K562 (cell line): ENCODE results near the gene GET4. TPM values are rescaled to one million over a fixed set of nuclear protein-coding genes. Genes with fewer than 3 reads are reported as not detected.

Source experiments
- ATAC-seq: fragments of 200-7000 bp; cut with Tn5 transposase; 3 replicates; pipeline ENCODE4 v1.9.1; 2020; ENCODE audit warnings: moderate library complexity
- BruUV-seq: library from RNA; stranded (reverse); fragments of 400-500 nt; replicated peaks from 2 replicates; lab custom pipeline; 2021; lab: Mats Ljungman, UMichigan
- CTCF ChIA-PET: fragments of 300-600 bp; formaldehyde crosslinking; extraction: SDS; loops from one replicate; lab custom pipeline; 2021; ENCODE audit warnings: low intra/inter-chr PET ratio; lab: Yijun Ruan, JAX
- POLR2A ChIA-PET: fragments of 300-600, 350-650 bp; sonication (Branson Sonifier 250); formaldehyde crosslinking; extraction: SDS; loops from one replicate; lab custom pipeline; 2021; ENCODE audit warnings: antibody characterized with exemption, inconsistent platforms; lab: Yijun Ruan, JAX
- DNase-seq, 4 experiments: peaks; one replicate each; pipeline versions ENCODE4 v3.0.0 to v3.0.0-alpha.2; 2011 to 2018; ENCODE audit warnings: low spot score in 3 of 4, mixed read lengths in 3 of 4; ENCODE audit errors: extremely low read depth in 1 of 4
- FAIRE-seq: peaks from 2 replicates; lab custom pipeline; 2011; peaks lifted over from hg19 to GRCh38; lab: Jason Lieb, UNC
- H2AFZ ChIP-seq: 2 replicates; pipeline ENCODE4 v1.6.0; 2011; ENCODE audit warnings: low read depth, low read length, control low read depth, inconsistent platforms
- H3K27ac ChIP-seq: fragments of 200-600 bp; 3 replicates; pipeline ENCODE4 v1.8.0; 2011; ENCODE audit warnings: low read depth, mild to moderate bottlenecking, control low read depth, inconsistent platforms, low read length, moderate library complexity, mixed read lengths; ENCODE audit errors: extremely low read depth
- H3K27me3 ChIP-seq, 2 experiments: fragments of 300-600 bp in 1 of 2; 2 replicates in 1 of 2; 3 replicates in 1 of 2; pipeline versions ENCODE4 v1.6.0 to v1.8.0; 2011; ENCODE audit warnings: inconsistent platforms in 2 of 2, low read length in 2 of 2, mild to moderate bottlenecking in 1 of 2, mixed read lengths in 1 of 2, moderate library complexity in 1 of 2; ENCODE audit not compliant: control insufficient read depth in 2 of 2, insufficient read depth in 2 of 2
- H3K36me3 ChIP-seq: fragments of 300-600 bp; 3 replicates; pipeline ENCODE4 v1.8.0; 2011; ENCODE audit warnings: mild to moderate bottlenecking, low read length, inconsistent platforms; ENCODE audit not compliant: control insufficient read depth, insufficient read depth
- H3K4me1 ChIP-seq, 2 experiments: fragments of 200-600 bp in 1 of 2; replicated peaks in 1 of 2; 2 replicates in 1 of 2; 3 replicates in 1 of 2; pipeline versions ENCODE4 v1.5.1 to v1.8.0; 2011; ENCODE audit warnings: inconsistent platforms in 2 of 2, low read length in 2 of 2, mild to moderate bottlenecking in 1 of 2, mixed read lengths in 1 of 2, moderate library complexity in 1 of 2; ENCODE audit not compliant: control insufficient read depth in 2 of 2, insufficient read depth in 2 of 2
- H3K4me2 ChIP-seq: 2 replicates; pipeline ENCODE4 v1.6.1; 2011; ENCODE audit warnings: low read length, control low read depth, inconsistent platforms, mixed read lengths; ENCODE audit not compliant: insufficient read depth
- H3K4me3 ChIP-seq: fragments of 200-600 bp; sonication (generic), shearing (Covaris generic); 2 replicates; pipeline ENCODE4 v1.5.1; 2016; ENCODE audit warnings: control low read depth, inconsistent platforms
- H3K79me2 ChIP-seq: fragments of 200-600 bp; 3 replicates; pipeline ENCODE4 v1.8.0; 2011; ENCODE audit warnings: low read length, inconsistent platforms; ENCODE audit not compliant: control insufficient read depth, insufficient read depth
- H3K9ac ChIP-seq, 2 experiments: 2 replicates each; pipeline versions ENCODE4 v1.6.0 to v1.6.1; 2011; ENCODE audit warnings: low read depth in 2 of 2, low read length in 2 of 2, control low read depth in 1 of 2, inconsistent platforms in 1 of 2, mild to moderate bottlenecking in 1 of 2, mixed read lengths in 1 of 2; ENCODE audit not compliant: insufficient read depth in 1 of 2
- H3K9me1 ChIP-seq: one replicate; pipeline ENCODE4 v1.6.0; 2011; ENCODE audit warnings: inconsistent platforms, mild to moderate bottlenecking, low read length, moderate library complexity; ENCODE audit not compliant: control insufficient read depth, insufficient read depth
- H3K9me3 ChIP-seq: replicated peaks from 2 replicates; pipeline ENCODE4 v1.5.1; 2011; ENCODE audit warnings: low read depth, low read length, inconsistent platforms; ENCODE audit not compliant: control insufficient read depth, insufficient read depth
- H4K20me1 ChIP-seq: replicated peaks from 2 replicates; pipeline ENCODE4 v1.6.1; 2011; ENCODE audit warnings: low read length, inconsistent platforms, mixed read lengths; ENCODE audit not compliant: control insufficient read depth, insufficient read depth
- BRD4 ChIP-seq: fragments of 200-600 bp; sonication (generic); IDR thresholded peaks from 2 replicates; pipeline ENCODE4 v1.6.1; 2017; ENCODE audit warnings: inconsistent platforms
- EP400 ChIP-seq: fragments of 450-650 bp; IDR thresholded peaks from 2 replicates; pipeline ENCODE4 v1.6.1; 2017; ENCODE audit warnings: antibody characterized with exemption, mild to moderate bottlenecking, moderate library complexity
- ESRRA ChIP-seq: fragments of 450-650 bp; IDR thresholded peaks from 2 replicates; pipeline ENCODE4 v1.6.1; 2014; ENCODE audit warnings: low read depth, mild to moderate bottlenecking, moderate library complexity, borderline replicate concordance
- FOXA3 ChIP-seq, 2 experiments: fragments of 450-650 bp in 1 of 2; sonication (generic) in 1 of 2; formaldehyde crosslinking; IDR thresholded peaks in 1 of 2; conservative IDR thresholded peaks in 1 of 2; 2 replicates each; pipeline versions ENCODE4 v1.4.0 to v1.8.0; 2020 to 2022; ENCODE audit warnings: mild to moderate bottlenecking in 2 of 2, missing genetic modification reagents in 1 of 2
- HOXB6 ChIP-seq: fragments of 250-450 bp; sonication (Bioruptor Pico); IDR thresholded peaks from 2 replicates; pipeline ENCODE4 v1.5.1; 2022; ENCODE audit warnings: mild to moderate bottlenecking, borderline replicate concordance
- SIN3A ChIP-seq, 2 experiments: fragments of 150-350 bp in 1 of 2; IDR thresholded peaks; 2 replicates each; pipeline ENCODE4 v1.6.1; 2011 to 2016; ENCODE audit warnings: borderline replicate concordance in 2 of 2, low read depth in 2 of 2, low read length in 2 of 2, mild to moderate bottlenecking in 2 of 2, moderate library complexity in 2 of 2; ENCODE audit not compliant: control insufficient read depth in 1 of 2
- TGIF2 ChIP-seq: sonication (generic); formaldehyde crosslinking; IDR thresholded peaks from 2 replicates; pipeline ENCODE4 v1.8.1; 2022; ENCODE audit warnings: mild to moderate bottlenecking, missing genetic modification reagents, moderate library complexity
- TOE1 ChIP-seq, 2 experiments: fragments of 450-650 bp in 1 of 2; sonication (generic) in 1 of 2; formaldehyde crosslinking in 1 of 2; IDR thresholded peaks; 2 replicates each; pipeline versions ENCODE4 v1.7.1 to v1.8.0; 2016 to 2022; ENCODE audit warnings: borderline replicate concordance in 2 of 2, mild to moderate bottlenecking in 2 of 2, antibody characterized with exemption in 1 of 2, inconsistent platforms in 1 of 2, low read depth in 1 of 2, missing genetic modification reagents in 1 of 2, moderate library complexity in 1 of 2
- ZNF174 ChIP-seq: fragments of 250-450 bp; sonication (Bioruptor Pico); IDR thresholded peaks from 2 replicates; pipeline ENCODE4 v1.4.0; 2020; ENCODE audit warnings: mild to moderate bottlenecking
- WGBS: fragments of 100-300 bp; shearing (Covaris generic); methylation state at CpG from one replicate; pipeline ENCODE4 v1.1.6; 2016; ENCODE audit warnings: low coverage, mixed read lengths; ENCODE audit not compliant: insufficient coverage; ENCODE audit errors: missing lambda C conversion rate; 5-methylcytosine and 5-hydroxymethylcytosine counted together
- in situ Hi-C: fragments of 300-500 bp; cut with MboI; formaldehyde crosslinking; loops from 4 replicates; pipeline ENCODE4 v1.15.0; 2018; ENCODE audit warnings: inconsistent platforms, mixed read lengths
- intact Hi-C: fragments of 100-400 bp; cut with micrococcal nuclease; formaldehyde crosslinking; loops from 2 replicates; pipeline ENCODE4 v1.14.2; 2022
- polyA plus RNA-seq, 8 experiments: library from polyadenylated mRNA; depleted of rRNA in 4 of 8; stranded (reverse) in 5 of 8; unstranded in 3 of 8; fragments of >200 nt; fragmentation: Nextera tagmentation in 2 of 8; fragmentation: Illumina TruSeq in 1 of 8; extraction: Ambion mirVana in 2 of 8; extraction: Trizol in 1 of 8; gene quantifications; 2 replicates each; pipeline versions ENCODE4 v1.2.1 to v1.2.3, GENCODE V29; 2011 to 2014; ENCODE audit warnings: inconsistent platforms in 1 of 8, missing spikeins in 1 of 8
- total RNA-seq, 7 experiments: library from RNA; depleted of rRNA in 6 of 7; stranded (reverse); fragments of >200 nt in 6 of 7; fragmentation: Illumina TruSeq in 2 of 7; extraction: Trizol in 2 of 7; gene quantifications; 2 replicates each; pipeline versions ENCODE4 v1.2.1 to v1.2.3, GENCODE V29; 2011 to 2021; ENCODE audit warnings: low replicate concordance in 1 of 7
- TF ChIP-seq, protein P1 (sequence below), 2 experiments: fragments of 450-650 bp in 1 of 2; IDR thresholded peaks; 2 replicates each; pipeline ENCODE4 v1.6.1; 2011 to 2017; ENCODE audit warnings: low read depth in 2 of 2, antibody characterized with exemption in 1 of 2, borderline replicate concordance in 1 of 2, low read length in 1 of 2, mild to moderate bottlenecking in 1 of 2, mixed read lengths in 1 of 2; ENCODE audit not compliant: control insufficient read depth in 1 of 2

The GET4 gene
- total and polyA plus RNA-seq, 9 of the 15 experiments (the other 6 are each of a cell fraction or from before 2014, with no cell fraction given) = 0.99 to 122 (median 40.4) TPM

- Histone ChIP-seq H3K79me2 (no peaks in the 10 kb centered on the region), H4K20me1 (no peaks in the 10 kb centered on the region), H3K9me1 (no peaks in the 10 kb centered on the region), H3K36me3 (peaks cover 76% of the 10 kb centered on the region), H2AFZ (no peak overlapping the region), H3K4me3 (no peak overlapping the region), H3K4me2 (no peak overlapping the region), H3K27ac (no peak overlapping the region), H3K27me3 (no peaks in the 10 kb centered on the region), H3K4me1 (peaks cover 0 to 5% of the 10 kb centered on the region in 2 experiments; a peak in 1 of 5 replicates), H3K9ac (no peak overlapping the region), H3K9me3 (no peaks in the 10 kb centered on the region; the same call in 1 of the 2 replicates)
- intact Hi-C loops (no loop called here), in situ Hi-C loops (no loop called here)
- 86% methylated on average over 13 of the region's 14 CpGs for WGBS
- ATAC-seq (no peak), DNase-seq (no peak), FAIRE-seq (no peak)
- POLR2A ChIA-PET = interaction anchor here (0.6 to 1.7 kb wide), 2 partner anchors 11 to 56 kb away, joined by 3 to 4 read pairs; no protein-coding TSS in a partner anchor
- CTCF ChIA-PET = no interaction called here
- no TSS peak for BruUV-seq
- no peak for TF ChIP-seq ZNF174 (CRISPR knock-in tag)
- TF ChIP-seq EP400 = no peak
- no peak for TF ChIP-seq BRD4
- TF ChIP-seq, all 486 proteins: peak for 0
Observed at GRCh38 chr7:851204-851603, 25.1 kb upstream of the GET4 start.

GRCh38 chr7:853366-854117 is 22.8 kb upstream of the GET4 start:
- ChIA-PET POLR2A (interaction anchor here (0.5 kb wide), 1 partner anchor 14 kb away, joined by 4 read pairs; no protein-coding TSS in a partner anchor), CTCF (no interaction called here)
- Histone ChIP-seq H4K20me1 (no peaks in the 10 kb centered on the region), H3K79me2 (no peaks in the 10 kb centered on the region), H3K27ac (no peak overlapping the region), H3K4me1 (peaks cover 4 to 15% of the 10 kb centered on the region in 2 experiments; a peak in 4 of 5 replicates), H3K4me3 (no peak overlapping the region), H3K9ac (no peak overlapping the region), H3K9me3 (no peaks in the 10 kb centered on the region), H3K9me1 (peaks cover 2% of the 10 kb centered on the region), H3K4me2 (no peak overlapping the region), H3K36me3 (peaks cover 94% of the 10 kb centered on the region), H3K27me3 (no peaks in the 10 kb centered on the region), H2AFZ (no peak overlapping the region)
- ATAC-seq (no peak), FAIRE-seq (no peak), DNase-seq (no peak)
- 92% methylated on average over 19 of the region's 33 CpGs for WGBS
- in situ Hi-C loops = no loop called here
- BruUV-seq = no TSS peak
- intact Hi-C loops = no loop called here
- TF ChIP-seq, protein P1, sequence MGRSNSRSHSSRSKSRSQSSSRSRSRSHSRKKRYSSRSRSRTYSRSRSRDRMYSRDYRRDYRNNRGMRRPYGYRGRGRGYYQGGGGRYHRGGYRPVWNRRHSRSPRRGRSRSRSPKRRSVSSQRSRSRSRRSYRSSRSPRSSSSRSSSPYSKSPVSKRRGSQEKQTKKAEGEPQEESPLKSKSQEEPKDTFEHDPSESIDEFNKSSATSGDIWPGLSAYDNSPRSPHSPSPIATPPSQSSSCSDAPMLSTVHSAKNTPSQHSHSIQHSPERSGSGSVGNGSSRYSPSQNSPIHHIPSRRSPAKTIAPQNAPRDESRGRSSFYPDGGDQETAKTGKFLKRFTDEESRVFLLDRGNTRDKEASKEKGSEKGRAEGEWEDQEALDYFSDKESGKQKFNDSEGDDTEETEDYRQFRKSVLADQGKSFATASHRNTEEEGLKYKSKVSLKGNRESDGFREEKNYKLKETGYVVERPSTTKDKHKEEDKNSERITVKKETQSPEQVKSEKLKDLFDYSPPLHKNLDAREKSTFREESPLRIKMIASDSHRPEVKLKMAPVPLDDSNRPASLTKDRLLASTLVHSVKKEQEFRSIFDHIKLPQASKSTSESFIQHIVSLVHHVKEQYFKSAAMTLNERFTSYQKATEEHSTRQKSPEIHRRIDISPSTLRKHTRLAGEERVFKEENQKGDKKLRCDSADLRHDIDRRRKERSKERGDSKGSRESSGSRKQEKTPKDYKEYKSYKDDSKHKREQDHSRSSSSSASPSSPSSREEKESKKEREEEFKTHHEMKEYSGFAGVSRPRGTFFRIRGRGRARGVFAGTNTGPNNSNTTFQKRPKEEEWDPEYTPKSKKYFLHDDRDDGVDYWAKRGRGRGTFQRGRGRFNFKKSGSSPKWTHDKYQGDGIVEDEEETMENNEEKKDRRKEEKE (IDR thresholded peaks at IDR 0.05; ENCODE audit: borderline replicate concordance in 1 of 2, control insufficient read depth in 1 of 2, low read depth in 2 of 2, low read length in 1 of 2) = no peak
- TF ChIP-seq FOXA3 (CRISPR knock-in tag; conservative IDR thresholded peaks at IDR 0.05 in 1 of 2, IDR thresholded peaks at IDR 0.05 in 1 of 2) (no peak), SIN3A (IDR thresholded peaks at IDR 0.05; ENCODE audit: borderline replicate concordance in 2 of 2, control insufficient read depth in 1 of 2, low read depth in 2 of 2, low read length in 2 of 2) (no peak), ESRRA (no peak), TOE1 (IDR thresholded peaks at IDR 0.05; ENCODE audit: borderline replicate concordance) (no peak), TOE1 (CRISPR knock-in tag; IDR thresholded peaks at IDR 0.05; ENCODE audit: borderline replicate concordance, low read depth) (no peak), TGIF2 (CRISPR knock-in tag) (no peak), HOXB6 (CRISPR knock-in tag) (no peak)
